Testis (tissue), 3 donors: ENCODE data around the gene PPM1J. TPM values are rescaled to one million over a fixed set of nuclear protein-coding genes. Genes with fewer than 3 reads are reported as not detected.

Experiments used
- DNase-seq: peaks from one replicate; pipeline ENCODE4 v3.0.0-alpha.2; 2019
- H3K27ac ChIP-seq, 2 donors: fragments of 200-600 bp; sonication (generic); one replicate each; pipeline ENCODE4 v1.5.1; 2019
- H3K27me3 ChIP-seq: fragments of 200-600 bp; sonication (generic); one replicate; pipeline ENCODE4 v1.5.1; 2019
- H3K36me3 ChIP-seq: fragments of 200-600 bp; sonication (generic); one replicate; pipeline ENCODE4 v1.5.1; 2017; ENCODE audit warnings: low read depth; ENCODE audit errors: missing control alignments
- H3K4me1 ChIP-seq: fragments of 200-600 bp; sonication (generic); one replicate; pipeline ENCODE4 v1.5.1; 2019
- H3K4me3 ChIP-seq, 2 donors: fragments of 200-600 bp; sonication (generic); one replicate each; pipeline ENCODE4 v1.5.1; 2017 to 2019
- H3K9me3 ChIP-seq: fragments of 200-600 bp; sonication (generic); one replicate; pipeline ENCODE4 v1.5.1; 2017
- POLR2A ChIP-seq: fragments of 450-650 bp; IDR thresholded peaks from one replicate; pipeline ENCODE4 v1.6.1; 2017; ENCODE audit warnings: antibody characterized with exemption, mild to moderate bottlenecking, moderate library complexity
- WGBS, 2 donors: methylation state at CpG; one replicate each; pipeline ENCODE4 v1.1.5; 2018; 5-methylcytosine and 5-hydroxymethylcytosine counted together
- intact Hi-C: fragments of 100-400 bp; cut with DNase I; formaldehyde crosslinking; loops from one replicate; pipeline ENCODE4 v1.15.1; 2023; ENCODE audit warnings: low total_unique reads
- polyA plus RNA-seq: library from polyadenylated mRNA; stranded (reverse); fragments of 350-450 nt; fragmentation: Illumina TruSeq; extraction: RNeasy Lipid Tissue Mini Kit (QIAGEN cat#74804); gene quantifications from one replicate; pipeline ENCODE4 v1.2.3, GENCODE V29; 2014; ENCODE audit warnings: low read depth, low replicate concordance; ENCODE audit not compliant: insufficient read depth
- total RNA-seq, 2 donors: library from RNA; depleted of rRNA; stranded (reverse); fragments of >200 nt; gene quantifications; one replicate each; pipeline ENCODE4 v1.2.3, GENCODE V29; 2016
- TF ChIP-seq, protein P1 (sequence below), 3 experiments: fragments of 450-650 bp in 2 of 3; fragments of 200-600 bp in 1 of 3; sonication (generic) in 1 of 3; IDR thresholded peaks; one replicate each; pipeline ENCODE4 v1.5.1; 2016 to 2019; ENCODE audit warnings: antibody characterized with exemption in 3 of 3, mild to moderate bottlenecking in 2 of 3, moderate library complexity in 1 of 3

The PPM1J gene
- total and polyA plus RNA-seq, 3 donors from 2014 or later, result 45.5 to 88.7 (median 69.5) TPM

DNA sequence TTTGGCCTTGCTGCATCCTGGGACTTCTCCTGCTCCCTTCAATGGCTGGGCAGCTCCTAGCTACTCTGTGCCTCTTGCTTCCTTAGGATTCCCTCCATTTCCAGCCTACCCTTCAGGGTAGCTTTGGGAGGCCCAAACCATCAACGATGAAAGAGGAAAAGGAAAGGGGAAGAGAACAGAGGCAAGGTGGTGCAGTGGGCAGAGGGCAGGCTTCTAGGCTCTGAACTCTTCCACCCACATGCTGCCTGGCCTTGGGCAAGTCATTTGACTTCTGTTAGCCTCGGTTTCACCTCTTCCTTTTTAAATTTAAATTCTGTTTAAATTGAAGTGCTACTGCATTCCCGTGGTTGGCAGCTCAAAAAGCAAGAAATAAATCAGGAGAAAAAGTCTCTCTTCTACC is 5.7 kb upstream of the PPM1J start:
- no peak for DNase-seq
- peaks cover 21% of the 10 kb centered on the region for H3K4me1 ChIP-seq
- H3K27me3 ChIP-seq, result no peaks in the 10 kb centered on the region
- whole genome bisulfite sequencing, 2 donors, result 78 to 85% methylated on average over 3 of the region's 3 CpGs
- H3K4me3 ChIP-seq, result no peak overlapping the region
- no peaks in the 10 kb centered on the region for H3K9me3 ChIP-seq
- no peak overlapping the region for H3K27ac ChIP-seq
- intact Hi-C loops, result no loop called here
- TF ChIP-seq POLR2A, result no peak
- TF ChIP-seq, protein P1, sequence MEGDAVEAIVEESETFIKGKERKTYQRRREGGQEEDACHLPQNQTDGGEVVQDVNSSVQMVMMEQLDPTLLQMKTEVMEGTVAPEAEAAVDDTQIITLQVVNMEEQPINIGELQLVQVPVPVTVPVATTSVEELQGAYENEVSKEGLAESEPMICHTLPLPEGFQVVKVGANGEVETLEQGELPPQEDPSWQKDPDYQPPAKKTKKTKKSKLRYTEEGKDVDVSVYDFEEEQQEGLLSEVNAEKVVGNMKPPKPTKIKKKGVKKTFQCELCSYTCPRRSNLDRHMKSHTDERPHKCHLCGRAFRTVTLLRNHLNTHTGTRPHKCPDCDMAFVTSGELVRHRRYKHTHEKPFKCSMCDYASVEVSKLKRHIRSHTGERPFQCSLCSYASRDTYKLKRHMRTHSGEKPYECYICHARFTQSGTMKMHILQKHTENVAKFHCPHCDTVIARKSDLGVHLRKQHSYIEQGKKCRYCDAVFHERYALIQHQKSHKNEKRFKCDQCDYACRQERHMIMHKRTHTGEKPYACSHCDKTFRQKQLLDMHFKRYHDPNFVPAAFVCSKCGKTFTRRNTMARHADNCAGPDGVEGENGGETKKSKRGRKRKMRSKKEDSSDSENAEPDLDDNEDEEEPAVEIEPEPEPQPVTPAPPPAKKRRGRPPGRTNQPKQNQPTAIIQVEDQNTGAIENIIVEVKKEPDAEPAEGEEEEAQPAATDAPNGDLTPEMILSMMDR (IDR thresholded peaks at IDR 0.05), result no peak
- no peaks in the 10 kb centered on the region for H3K36me3 ChIP-seq

- TF ChIP-seq, protein P1 (IDR thresholded peaks at IDR 0.05), result no peak
- no peak for TF ChIP-seq POLR2A
- H3K27me3 ChIP-seq, result no peaks in the 10 kb centered on the region
- H3K9me3 ChIP-seq, result no peaks in the 10 kb centered on the region
- no peak overlapping the region for H3K4me3 ChIP-seq
- no peak for DNase-seq
- H3K4me1 ChIP-seq, result peaks cover 21% of the 10 kb centered on the region
- H3K27ac ChIP-seq, result no peak overlapping the region
- H3K36me3 ChIP-seq, result no peaks in the 10 kb centered on the region
- intact Hi-C loops, result loop anchor here (5.0 kb wide), 1 partner anchor 83 kb away; no protein-coding TSS in a partner anchor
- WGBS, 2 donors, result 92 to 93% methylated on average over 2 of the region's 2 CpGs
Measured at GRCh38 chr1:112719706-112720105, 4.6 kb upstream of the PPM1J start.

GRCh38 chr1:112718691-112719418 is 3.7 kb upstream of the PPM1J start:
- no peak overlapping the region for H3K27ac ChIP-seq
- intact Hi-C loops, result loop anchor here (5.0 kb wide), 1 partner anchor 83 kb away; no protein-coding TSS in a partner anchor
- WGBS, 2 donors, result 13 to 33% methylated on average over 8 to 44 of the region's 44 CpGs
- TF ChIP-seq, protein P1 (IDR thresholded peaks at IDR 0.05), result peak; percentile 72 to 79 (median 77)
- no peak for TF ChIP-seq POLR2A
- peaks cover 29% of the 10 kb centered on the region for H3K4me1 ChIP-seq
- no peaks in the 10 kb centered on the region for H3K36me3 ChIP-seq
- peak; percentile 82 for DNase-seq
- H3K27me3 ChIP-seq, result no peaks in the 10 kb centered on the region
- H3K9me3 ChIP-seq, result no peaks in the 10 kb centered on the region
- peak overlapping the region in 1 of 2 donors; percentile 6 for H3K4me3 ChIP-seq

DNA sequence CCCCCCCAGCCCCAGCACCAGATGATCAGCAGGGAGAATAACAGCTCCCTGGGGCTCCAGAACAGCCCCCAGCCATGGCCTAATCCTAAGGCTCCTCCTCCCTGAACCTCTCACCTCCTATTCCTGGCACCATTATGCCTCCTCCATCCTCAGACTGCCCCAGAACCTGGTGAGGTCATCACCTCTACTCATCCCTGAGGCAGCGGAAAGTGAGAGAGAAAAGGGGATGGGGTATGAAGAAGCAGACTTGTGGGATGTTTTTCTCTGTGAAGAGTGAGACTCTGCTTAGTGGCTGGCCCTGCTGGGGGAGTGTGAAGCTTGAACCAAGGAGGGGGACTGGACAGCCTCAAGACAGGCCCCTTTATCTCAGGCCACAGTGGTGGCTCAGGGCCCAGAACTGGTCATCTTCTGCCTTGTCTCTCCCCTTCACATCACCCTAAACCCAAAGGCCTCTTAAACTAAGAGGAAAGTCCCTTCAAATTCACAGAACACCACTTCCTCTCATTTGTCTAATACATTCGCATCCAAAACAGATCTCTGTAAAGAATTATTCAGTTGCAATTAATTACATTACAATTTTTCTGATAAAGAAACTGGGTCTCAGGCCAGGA is 2.2 kb upstream of the PPM1J start:
- WGBS, 2 donors, result 78 to 94% methylated on average over 2 of the region's 2 CpGs
- no peak for TF ChIP-seq POLR2A
- TF ChIP-seq, protein P1 (IDR thresholded peaks at IDR 0.05), result no peak
- DNase-seq, result no peak
- no peaks in the 10 kb centered on the region for H3K9me3 ChIP-seq
- no peak overlapping the region for H3K27ac ChIP-seq
- no peak overlapping the region for H3K4me3 ChIP-seq
- intact Hi-C loops, result loop anchor here (5.0 kb wide), 1 partner anchor 85 kb away; no protein-coding TSS in a partner anchor
- no peaks in the 10 kb centered on the region for H3K36me3 ChIP-seq
- H3K4me1 ChIP-seq, result peaks cover 18% of the 10 kb centered on the region
- no peaks in the 10 kb centered on the region for H3K27me3 ChIP-seq
